Adrenal gland (tissue), 5 donors: Measurements from ENCODE around the gene MINPP1.

ENCODE experiments used
- CTCF ChIP-seq, 6 experiments: fragments of 450-650 bp in 4 of 6; fragments of 200-600 bp in 2 of 6; sonication (generic) in 1 of 6; IDR thresholded peaks; 1 replicate in 5 of 6; 2 replicates in 1 of 6; pipeline versions ENCODE4 v1.5.1 to v1.8.0; 2016 to 2021; ENCODE audit warnings: antibody characterized with exemption in 6 of 6, mild to moderate bottlenecking in 2 of 6, moderate library complexity in 1 of 6
- POLR2A ChIP-seq, 2 donors: fragments of 450-650 bp; IDR thresholded peaks; one replicate each; pipeline ENCODE4 v1.6.1; 2017; ENCODE audit warnings: antibody characterized with exemption in 2 of 2, mild to moderate bottlenecking in 2 of 2, moderate library complexity in 1 of 2
- donor health status: DM: no; HTN: no; CAD: no.

- TF ChIP-seq CTCF (IDR thresholded peaks at IDR 0.05) (no peak), POLR2A (IDR thresholded peaks at IDR 0.05) (no peak)
Measured at GRCh38 chr10:87590705-87591588, 86.3 kb downstream of the MINPP1 start.
